Activated CD8-positive, alpha-beta T cell treated with anti-CD3 and anti-CD28 coated beads for 36 hours (primary cell): ENCODE data around the gene FBXO34. TPM values are rescaled to one million over a fixed set of nuclear protein-coding genes. Genes with fewer than 3 reads are reported as not detected.

Source experiments
- ATAC-seq: fragments of 200-7000 bp; cut with Tn5 transposase; one replicate; pipeline ENCODE4 v1.10.0; 2021; ENCODE audit warnings: mild to moderate bottlenecking, moderate library complexity
- CTCF ChIA-PET: fragments of 350-600 bp; sonication (Branson Sonifier 250); formaldehyde crosslinking; loops from one replicate; lab custom pipeline; 2021; ENCODE audit warnings: antibody characterized with exemption; lab: Charles Lee
- POLR2A ChIA-PET: fragments of 350-600 bp; sonication (Branson Sonifier 250); formaldehyde crosslinking; loops from one replicate; lab custom pipeline; 2021; ENCODE audit warnings: antibody characterized with exemption; lab: Charles Lee
- DNase-seq: peaks from one replicate; pipeline ENCODE4 v3.0.0-alpha.2; 2020
- H3K27ac Mint-ChIP-seq: one replicate; pipeline ENCODE4 v1.8.0; 2021; ENCODE audit warnings: mild to moderate bottlenecking, mixed read lengths
- H3K27me3 Mint-ChIP-seq: one replicate; pipeline ENCODE4 v1.8.0; 2021; ENCODE audit warnings: mixed read lengths
- H3K36me3 Mint-ChIP-seq: one replicate; pipeline ENCODE4 v1.8.0; 2021; ENCODE audit warnings: low read depth, mixed read lengths
- H3K4me1 Mint-ChIP-seq: one replicate; pipeline ENCODE4 v1.8.0; 2021; ENCODE audit warnings: low read depth, mixed read lengths
- H3K4me3 Mint-ChIP-seq: one replicate; pipeline ENCODE4 v1.8.0; 2021; ENCODE audit warnings: mild to moderate bottlenecking, moderate library complexity, mixed read lengths
- H3K9me3 Mint-ChIP-seq: one replicate; pipeline ENCODE4 v1.8.0; 2021; ENCODE audit warnings: mixed read lengths
- CTCF ChIP-seq: fragments of 200-600 bp; IDR thresholded peaks from one replicate; pipeline ENCODE4 v1.8.0; 2022; ENCODE audit warnings: antibody characterized with exemption, mild to moderate bottlenecking
- intact Hi-C: fragments of 100-400 bp; cut with micrococcal nuclease; formaldehyde crosslinking; loops from one replicate; pipeline ENCODE4 v1.10.0; 2022
- total RNA-seq, 2 experiments: library from RNA; stranded (reverse); gene quantifications; one replicate each; pipeline ENCODE4 v1.2.3, GENCODE V29; 2021

The FBXO34 gene
- total RNA-seq, 2 experiments from 2014 or later, result 17.7 to 20.0 TPM

DNA sequence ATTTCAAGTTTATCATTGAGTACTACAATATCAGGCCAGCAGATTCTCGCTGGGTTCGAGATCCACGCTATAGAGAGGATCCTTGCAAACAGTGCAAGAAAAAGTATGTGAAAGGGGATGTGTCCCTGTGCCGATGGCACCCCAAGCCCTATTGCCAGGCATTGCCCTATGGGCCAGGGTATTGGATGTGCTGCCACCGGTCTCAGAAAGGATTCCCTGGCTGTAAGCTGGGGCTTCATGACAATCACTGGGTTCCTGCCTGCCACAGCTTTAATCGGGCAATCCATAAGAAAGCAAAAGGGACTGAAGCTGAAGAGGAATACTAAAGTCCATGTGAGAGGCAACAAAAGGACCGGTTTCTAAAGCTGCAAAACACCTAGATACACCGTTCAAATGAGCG lies 81.0 kb downstream of the FBXO34 start:
- ATAC-seq (no peak), DNase-seq (no peak)
- Mint-ChIP-seq H3K27me3 (no peaks in the 10 kb centered on the region), H3K9me3 (no peaks in the 10 kb centered on the region), H3K27ac (peak overlapping the region; percentile 27), H3K4me3 (no peak overlapping the region), H3K36me3 (peaks cover 8% of the 10 kb centered on the region), H3K4me1 (peaks cover 38% of the 10 kb centered on the region)
- intact Hi-C loops, result no loop called here
- ChIA-PET POLR2A (interaction anchor here (0.8 kb wide), 1 partner anchor 80 kb away, joined by 4 read pairs; no protein-coding TSS in a partner anchor), CTCF (interaction anchor here (1.2 to 5.2 kb wide), 3 partner anchors 78 to 140 kb away, joined by 4 to 38 read pairs (median 4); no protein-coding TSS in a partner anchor)
- TF ChIP-seq CTCF, result no peak

GRCh38 chr14:55353686-55354467 lies 82.7 kb downstream of the FBXO34 start:
- Mint-ChIP-seq H3K9me3 (no peaks in the 10 kb centered on the region), H3K4me3 (peak overlapping the region; percentile 28), H3K36me3 (peaks cover 8% of the 10 kb centered on the region), H3K4me1 (peaks cover 23% of the 10 kb centered on the region), H3K27ac (peak overlapping the region; percentile 74), H3K27me3 (no peaks in the 10 kb centered on the region)
- CTCF ChIA-PET, result interaction anchor here (0.7 to 5.2 kb wide), 41 partner anchors 8 to 264 kb away, joined by 3 to 87 read pairs (median 6); partner anchors contain the start of gene FBXO34
- DNase-seq (no peak), ATAC-seq (peak; percentile 32)
- TF ChIP-seq CTCF, result no peak
- intact Hi-C loops, result loop anchor here (2.0 kb wide), 1 partner anchor 83 kb away; the partner anchor contains the start of gene FBXO34
- POLR2A ChIA-PET, result interaction anchor here (1.1 to 2.2 kb wide), 5 partner anchors 10 to 141 kb away, joined by 3 to 6 read pairs (median 5); partner anchors contain the start of gene FBXO34

GRCh38 chr14:55354500-55354899 lies 83.3 kb downstream of the FBXO34 start:
- no peaks in the 10 kb centered on the region for H3K9me3 Mint-ChIP-seq
- peaks cover 18% of the 10 kb centered on the region for H3K4me1 Mint-ChIP-seq
- ChIA-PET POLR2A (interaction anchor here (1.1 to 2.2 kb wide), 5 partner anchors 10 to 141 kb away, joined by 3 to 6 read pairs (median 5); partner anchors contain the start of gene FBXO34), CTCF (interaction anchor here (0.7 to 5.2 kb wide), 46 partner anchors 9 to 265 kb away, joined by 3 to 87 read pairs (median 6); partner anchors contain the start of gene FBXO34)
- ATAC-seq (peak; percentile 94), DNase-seq (peak; percentile 71)
- H3K36me3 Mint-ChIP-seq, result peaks cover 8% of the 10 kb centered on the region
- intact Hi-C loops, result loop anchor here (2.0 kb wide), 1 partner anchor 84 kb away; the partner anchor contains the start of gene FBXO34
- peak; percentile 74 for TF ChIP-seq CTCF
- H3K27me3 Mint-ChIP-seq, result no peaks in the 10 kb centered on the region
- no peak overlapping the region for H3K4me3 Mint-ChIP-seq
- peak overlapping the region; percentile 74 for H3K27ac Mint-ChIP-seq

GRCh38 chr14:55355922-55356321 lies 84.7 kb downstream of the FBXO34 start:
- ChIA-PET POLR2A (interaction anchor here (1.2 to 2.2 kb wide), 4 partner anchors 17 to 85 kb away, joined by 4 to 6 read pairs (median 6); no protein-coding TSS in a partner anchor), CTCF (interaction anchor here (1.0 to 5.2 kb wide), 12 partner anchors 9 to 266 kb away, joined by 3 to 87 read pairs (median 7); partner anchors contain the start of gene FBXO34)
- Mint-ChIP-seq H3K27me3 (no peaks in the 10 kb centered on the region), H3K9me3 (no peaks in the 10 kb centered on the region), H3K4me1 (peaks cover 15% of the 10 kb centered on the region), H3K4me3 (no peak overlapping the region), H3K27ac (no peak overlapping the region), H3K36me3 (peaks cover 4% of the 10 kb centered on the region)
- DNase-seq (no peak), ATAC-seq (no peak)
- intact Hi-C loops, result loop anchor here (2.0 kb wide), 1 partner anchor 85 kb away; the partner anchor contains the start of gene FBXO34
- no peak for TF ChIP-seq CTCF
